ENCODE data around the gene ZRANB2. TPM values are rescaled to one million over a fixed set of nuclear protein-coding genes. Genes with fewer than 3 reads are reported as not detected.

ZRANB2 gene
- total RNA-seq, 2 experiments from 2014 or later: 82.1 to 171 TPM

DNA sequence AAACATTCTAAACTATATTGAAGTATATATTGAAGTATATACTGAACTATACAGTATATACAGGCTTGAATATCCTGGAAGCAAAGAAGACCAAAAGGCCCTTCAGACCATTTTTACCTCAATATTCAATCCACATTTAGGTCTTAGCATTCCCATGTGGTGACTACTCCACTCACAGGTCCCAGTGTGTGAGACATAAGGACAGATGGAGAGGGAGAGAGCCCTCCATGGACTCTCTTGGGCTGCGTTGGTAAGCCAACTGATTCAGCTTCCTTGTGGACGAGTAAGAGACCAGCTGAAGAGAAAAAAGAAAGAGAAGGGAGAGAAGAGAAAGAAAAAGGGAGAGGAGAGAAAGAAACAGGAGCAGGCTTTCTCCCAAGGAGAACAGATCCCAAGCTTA, 37.3 kb upstream of the ZRANB2 start:
- no peak for DNase-seq (ENCODE audit: low spot score)
- H3K27ac ChIP-seq (ENCODE audit: low read depth, low read length, poor library complexity, severe bottlenecking): no peak overlapping the region
- H4K20me1 ChIP-seq (ENCODE audit: insufficient read depth, low read length): no peaks in the 10 kb centered on the region
- H3K4me1 ChIP-seq (ENCODE audit: insufficient read depth, low read length, poor library complexity, severe bottlenecking): no peaks in the 10 kb centered on the region
- H3K4me3 ChIP-seq (ENCODE audit: low read depth, low read length, poor library complexity, severe bottlenecking): no peak overlapping the region
- H2AFZ ChIP-seq (ENCODE audit: low read length): no peak overlapping the region
- ChIA-PET POLR2A (no interaction called here), CTCF (ENCODE audit: unreplicated experiment) (no interaction called here)
- no peaks in the 10 kb centered on the region for H3K36me3 ChIP-seq (ENCODE audit: insufficient read depth, low read length)
- no peaks in the 10 kb centered on the region for H3K9me2 ChIP-seq (ENCODE audit: insufficient read depth, low read length)
- H3K4me2 ChIP-seq (ENCODE audit: low read length): no peak overlapping the region
- BruUV-seq (replicated peaks): no TSS peak
- H3K79me2 ChIP-seq (ENCODE audit: insufficient read depth, low read depth, low read length): no peaks in the 10 kb centered on the region
- H3K9me3 ChIP-seq (ENCODE audit: low read length): no peaks in the 10 kb centered on the region
- intact Hi-C loops (cut with micrococcal nuclease; ENCODE audit: unreplicated experiment): no loop called here
- TF ChIP-seq, protein P1, sequence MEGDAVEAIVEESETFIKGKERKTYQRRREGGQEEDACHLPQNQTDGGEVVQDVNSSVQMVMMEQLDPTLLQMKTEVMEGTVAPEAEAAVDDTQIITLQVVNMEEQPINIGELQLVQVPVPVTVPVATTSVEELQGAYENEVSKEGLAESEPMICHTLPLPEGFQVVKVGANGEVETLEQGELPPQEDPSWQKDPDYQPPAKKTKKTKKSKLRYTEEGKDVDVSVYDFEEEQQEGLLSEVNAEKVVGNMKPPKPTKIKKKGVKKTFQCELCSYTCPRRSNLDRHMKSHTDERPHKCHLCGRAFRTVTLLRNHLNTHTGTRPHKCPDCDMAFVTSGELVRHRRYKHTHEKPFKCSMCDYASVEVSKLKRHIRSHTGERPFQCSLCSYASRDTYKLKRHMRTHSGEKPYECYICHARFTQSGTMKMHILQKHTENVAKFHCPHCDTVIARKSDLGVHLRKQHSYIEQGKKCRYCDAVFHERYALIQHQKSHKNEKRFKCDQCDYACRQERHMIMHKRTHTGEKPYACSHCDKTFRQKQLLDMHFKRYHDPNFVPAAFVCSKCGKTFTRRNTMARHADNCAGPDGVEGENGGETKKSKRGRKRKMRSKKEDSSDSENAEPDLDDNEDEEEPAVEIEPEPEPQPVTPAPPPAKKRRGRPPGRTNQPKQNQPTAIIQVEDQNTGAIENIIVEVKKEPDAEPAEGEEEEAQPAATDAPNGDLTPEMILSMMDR (conservative IDR thresholded peaks at IDR 0.05; ENCODE audit: low read length): no peak
- no peak for TF ChIP-seq EZH2phosphoT487 (IDR thresholded peaks at IDR 0.05; ENCODE audit: borderline replicate concordance, low read depth, low read length)

DNA sequence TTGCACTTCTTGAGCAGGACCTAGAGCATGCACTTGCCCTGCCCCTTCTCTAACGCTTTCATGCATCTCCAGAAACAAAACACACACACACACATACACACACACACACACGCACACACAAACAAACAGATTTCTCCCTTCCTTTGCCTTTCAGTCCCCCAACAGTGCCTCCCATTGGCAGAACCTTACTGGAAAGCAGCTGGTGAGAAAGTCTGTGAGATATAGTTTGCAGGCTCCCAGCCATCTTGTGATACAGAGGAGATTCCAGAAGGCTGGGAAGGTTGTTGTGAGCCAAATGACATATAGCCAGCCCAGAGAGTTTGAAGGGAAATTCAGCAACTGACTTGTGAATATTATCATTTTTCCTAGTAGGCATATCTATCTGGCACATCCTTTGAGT, 35.9 kb upstream of the ZRANB2 start:
- Histone ChIP-seq H2AFZ (ENCODE audit: low read length) (no peak overlapping the region), H3K9me3 (ENCODE audit: low read length) (no peaks in the 10 kb centered on the region), H3K36me3 (ENCODE audit: insufficient read depth, low read length) (no peaks in the 10 kb centered on the region), H3K4me1 (ENCODE audit: insufficient read depth, low read length, poor library complexity, severe bottlenecking) (no peaks in the 10 kb centered on the region), H3K4me2 (ENCODE audit: low read length) (no peak overlapping the region), H3K4me3 (ENCODE audit: low read depth, low read length, poor library complexity, severe bottlenecking) (no peak overlapping the region), H3K79me2 (ENCODE audit: insufficient read depth, low read depth, low read length) (no peaks in the 10 kb centered on the region), H4K20me1 (ENCODE audit: insufficient read depth, low read length) (no peaks in the 10 kb centered on the region), H3K9me2 (ENCODE audit: insufficient read depth, low read length) (no peaks in the 10 kb centered on the region), H3K27ac (ENCODE audit: low read depth, low read length, poor library complexity, severe bottlenecking) (no peak overlapping the region)
- POLR2A ChIA-PET: no interaction called here
- no TSS peak for BruUV-seq (replicated peaks)
- no peak for DNase-seq (ENCODE audit: low spot score)
- CTCF ChIA-PET (ENCODE audit: unreplicated experiment): no interaction called here
- TF ChIP-seq, protein P1 (conservative IDR thresholded peaks at IDR 0.05; ENCODE audit: low read length): no peak
- TF ChIP-seq EZH2phosphoT487 (IDR thresholded peaks at IDR 0.05; ENCODE audit: borderline replicate concordance, low read depth, low read length): no peak
- intact Hi-C loops (cut with micrococcal nuclease; ENCODE audit: unreplicated experiment): no loop called here

DNA sequence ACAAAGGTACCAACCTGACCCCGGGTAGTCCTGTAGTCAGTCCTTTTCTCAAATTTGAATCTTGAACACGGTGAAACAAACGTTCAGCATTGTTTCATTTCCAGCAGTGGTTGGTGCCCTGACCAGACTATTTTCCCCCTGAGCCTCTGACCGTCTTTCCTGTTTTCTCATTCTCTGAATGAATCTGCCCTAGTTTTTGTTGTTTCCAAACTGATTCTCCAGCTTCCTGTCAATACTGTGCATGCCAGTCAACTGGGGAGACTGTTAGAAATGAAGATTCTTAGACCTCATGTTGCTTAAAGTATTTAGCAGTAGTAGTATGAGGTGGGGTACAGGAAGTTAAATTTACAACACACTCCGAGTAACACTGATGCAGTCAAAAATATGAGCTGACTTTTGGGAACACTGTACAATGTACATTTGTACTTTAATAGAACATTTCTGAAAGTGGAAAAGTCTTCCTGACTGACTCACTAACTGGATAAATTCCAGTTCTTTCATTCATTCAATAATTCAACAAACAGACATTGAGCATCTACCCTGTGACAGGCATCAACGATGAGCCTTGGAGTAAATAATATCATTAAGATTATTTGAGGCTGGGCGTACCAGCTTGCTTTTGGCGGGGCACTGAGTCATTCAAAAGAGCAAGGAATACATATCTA, 26.0 kb upstream of the ZRANB2 start:
- no peaks in the 10 kb centered on the region for H3K9me2 ChIP-seq (ENCODE audit: insufficient read depth, low read length)
- TF ChIP-seq, protein P1 (conservative IDR thresholded peaks at IDR 0.05; ENCODE audit: low read length): no peak
- no peak for TF ChIP-seq EZH2phosphoT487 (IDR thresholded peaks at IDR 0.05; ENCODE audit: borderline replicate concordance, low read depth, low read length)
- no peaks in the 10 kb centered on the region for H3K9me3 ChIP-seq (ENCODE audit: low read length)
- H3K4me1 ChIP-seq (ENCODE audit: insufficient read depth, low read length, poor library complexity, severe bottlenecking): no peaks in the 10 kb centered on the region
- POLR2A ChIA-PET: no interaction called here
- DNase-seq (ENCODE audit: low spot score): no peak
- H3K36me3 ChIP-seq (ENCODE audit: insufficient read depth, low read length): no peaks in the 10 kb centered on the region
- intact Hi-C loops (cut with micrococcal nuclease; ENCODE audit: unreplicated experiment): no loop called here
- CTCF ChIA-PET (ENCODE audit: unreplicated experiment): no interaction called here
- H4K20me1 ChIP-seq (ENCODE audit: insufficient read depth, low read length): no peaks in the 10 kb centered on the region
- H3K27ac ChIP-seq (ENCODE audit: low read depth, low read length, poor library complexity, severe bottlenecking): no peak overlapping the region
- no peak overlapping the region for H2AFZ ChIP-seq (ENCODE audit: low read length)
- no peaks in the 10 kb centered on the region for H3K79me2 ChIP-seq (ENCODE audit: insufficient read depth, low read depth, low read length)
- BruUV-seq (replicated peaks): no TSS peak
- H3K4me3 ChIP-seq (ENCODE audit: low read depth, low read length, poor library complexity, severe bottlenecking): no peak overlapping the region
- no peak overlapping the region for H3K4me2 ChIP-seq (ENCODE audit: low read length)
